Cardiac fibroblast (primary cell): ENCODE data around the gene FBLL1.
"Not testable (repeated sequence)": the region's sequence is repeated elsewhere in the genome, so short reads cannot be mapped to it uniquely, and the experiment has no call there.

Experiments
- DNase-seq, 2 donors: peaks; one replicate each; pipeline versions ENCODE4 v3.0.0 to v3.0.0-alpha.2; 2010; ENCODE audit warnings: low read depth in 2 of 2
- H3K4me3 ChIP-seq, 2 donors: replicated peaks in 1 of 2; 1 replicate in 1 of 2; 2 replicates in 1 of 2; pipeline ENCODE4 v1.5.1; 2011; ENCODE audit warnings: low read depth in 2 of 2, low read length in 2 of 2, mild to moderate bottlenecking in 2 of 2, moderate library complexity in 1 of 2
- CTCF ChIP-seq: IDR thresholded peaks from one replicate; pipeline ENCODE4 v1.5.1; 2011; ENCODE audit warnings: low read depth, mild to moderate bottlenecking, low read length, inconsistent platforms

The FBLL1 gene

GRCh38 chr5:168570490-168571328, 41.6 kb downstream of the FBLL1 start:
- no peak for DNase-seq
- no peak overlapping the region for H3K4me3 ChIP-seq
- TF ChIP-seq CTCF: no peak

DNA sequence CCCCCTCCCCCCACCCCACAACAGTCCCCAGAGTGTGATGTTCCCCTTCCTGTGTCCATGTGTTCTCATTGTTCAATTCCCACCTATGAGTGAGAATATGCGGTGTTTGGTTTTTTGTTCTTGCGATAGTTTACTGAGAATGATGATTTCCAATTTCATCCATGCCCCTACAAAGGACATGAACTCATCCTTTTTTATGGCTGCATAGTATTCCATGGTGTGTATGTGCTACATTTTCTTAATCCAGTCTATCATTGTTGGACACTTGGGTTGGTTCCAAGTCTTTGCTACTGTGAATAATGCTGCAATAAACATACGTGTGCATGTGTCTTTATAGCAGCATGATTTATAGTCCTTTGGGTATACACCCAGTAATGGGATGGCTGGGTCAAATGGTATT, 44.6 kb downstream of the FBLL1 start:
- H3K4me3 ChIP-seq, DNase-seq: not testable (repeated sequence)

DNA sequence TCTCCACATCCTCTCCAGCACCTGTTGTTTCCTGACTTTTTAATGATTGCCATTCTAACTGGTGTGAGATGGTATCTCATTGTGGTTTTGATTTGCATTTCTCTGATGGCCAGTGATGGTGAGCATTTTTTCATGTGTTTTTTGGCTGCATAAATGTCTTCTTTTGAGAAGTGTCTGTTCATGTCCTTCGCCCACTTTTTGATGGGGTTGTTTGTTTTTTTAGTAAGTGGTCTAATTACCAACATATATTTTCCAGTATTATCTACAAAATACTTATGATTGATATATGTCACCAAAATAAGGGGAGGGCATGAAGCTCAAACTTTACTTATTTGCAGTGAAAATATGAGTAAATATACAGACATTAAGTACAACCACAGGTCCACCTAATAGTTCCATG, 45.1 kb downstream of the FBLL1 start:
- not testable (repeated sequence) for DNase-seq, H3K4me3 ChIP-seq

DNA sequence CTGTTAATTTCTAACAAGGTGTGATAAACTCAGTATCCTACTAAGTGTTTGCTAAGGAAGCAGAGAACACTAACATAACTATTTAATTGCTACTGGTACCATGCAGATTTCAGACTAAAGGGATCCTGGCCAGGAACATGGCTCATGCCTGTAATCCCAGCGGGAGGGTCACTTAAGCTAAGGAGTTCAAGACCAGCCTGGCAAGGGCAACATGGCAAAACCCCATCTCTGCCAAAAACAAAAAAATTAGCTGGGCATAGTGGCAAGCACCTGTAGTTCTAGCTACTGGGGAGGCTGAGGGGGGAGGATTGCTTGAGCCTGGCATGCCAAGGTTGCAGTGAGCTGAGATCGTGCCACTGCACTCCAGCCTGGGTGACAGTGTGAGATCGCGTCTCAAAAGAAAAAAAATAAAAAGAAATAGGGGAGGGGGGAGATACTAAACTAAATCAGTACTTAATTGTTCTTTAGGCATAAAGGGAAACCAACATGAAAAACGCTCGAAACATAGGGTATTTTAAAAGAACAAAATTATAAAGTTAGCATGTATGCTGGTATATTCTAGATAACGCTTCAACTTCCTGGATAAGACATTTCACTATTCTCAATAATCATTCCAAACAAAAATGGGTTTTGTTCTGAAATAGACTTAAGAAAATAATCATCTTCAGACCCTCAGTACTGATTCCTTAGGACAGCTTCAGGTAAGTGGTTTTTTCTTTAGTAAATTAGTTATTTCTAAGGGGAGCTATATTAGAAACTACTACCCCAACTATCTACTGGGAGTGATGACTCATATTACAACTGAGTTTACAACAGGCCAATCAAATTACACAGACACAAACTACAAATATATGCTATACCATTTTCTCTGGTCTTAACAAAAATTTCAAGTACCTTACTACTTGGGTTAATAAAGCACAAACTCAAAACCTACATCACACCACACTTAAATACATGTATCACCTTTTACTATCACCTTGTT, 46.6 kb downstream of the FBLL1 start:
- H3K4me3 ChIP-seq: no peak overlapping the region
- no peak for DNase-seq
- TF ChIP-seq CTCF: no peak

DNA sequence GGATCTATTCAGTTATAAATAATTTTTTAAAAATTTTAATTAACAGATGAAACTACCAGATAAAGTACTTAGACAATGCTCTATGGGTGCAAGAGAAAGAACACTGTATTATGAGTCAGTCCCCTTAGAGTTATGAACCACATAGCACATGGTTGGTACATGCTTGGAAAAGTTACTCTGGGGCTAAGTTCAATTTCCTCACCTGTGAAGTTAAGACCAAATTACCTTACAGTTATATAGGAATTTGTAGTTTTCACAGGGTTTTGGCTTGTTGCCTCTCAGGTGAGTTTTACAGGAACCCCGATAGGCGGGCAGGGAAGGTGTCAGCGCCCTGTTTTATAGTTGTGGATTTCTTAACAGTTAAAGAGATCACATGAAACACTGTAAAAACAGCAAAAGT, 48.9 kb downstream of the FBLL1 start:
- TF ChIP-seq CTCF: no peak
- peak overlapping the region; percentile 86 to 97 for H3K4me3 ChIP-seq
- DNase-seq: peak; percentile 30 to 53

GRCh38 chr5:168578538-168579487, 49.7 kb downstream of the FBLL1 start, which contains the start of gene PANK3:
TSS of gene PANK3 (minus strand) at chr5:168579368. CDS start at chr5:168579283, 85 bp downstream.
- TF ChIP-seq CTCF: no peak
- H3K4me3 ChIP-seq: peak within 1 kb of the TSS; percentile 86 to 97
- no peak for DNase-seq
